Eye (tissue), 1 donor: ENCODE results near the gene PTPN2.
A peak's percentile ranks its signal among the peaks of the same experiment; 100 is the strongest.
"Not testable (repeated sequence)": the region's sequence is repeated elsewhere in the genome, so short reads cannot be mapped to it uniquely, and the experiment has no call there.

ENCODE experiments used
- DNase-seq: peaks from one replicate; pipeline ENCODE4 v3.0.0-alpha.2; 2015

PTPN2 gene

GRCh38 chr18:12890964-12891363, 6.9 kb upstream of the PTPN2 start:
- no peak for DNase-seq

DNA sequence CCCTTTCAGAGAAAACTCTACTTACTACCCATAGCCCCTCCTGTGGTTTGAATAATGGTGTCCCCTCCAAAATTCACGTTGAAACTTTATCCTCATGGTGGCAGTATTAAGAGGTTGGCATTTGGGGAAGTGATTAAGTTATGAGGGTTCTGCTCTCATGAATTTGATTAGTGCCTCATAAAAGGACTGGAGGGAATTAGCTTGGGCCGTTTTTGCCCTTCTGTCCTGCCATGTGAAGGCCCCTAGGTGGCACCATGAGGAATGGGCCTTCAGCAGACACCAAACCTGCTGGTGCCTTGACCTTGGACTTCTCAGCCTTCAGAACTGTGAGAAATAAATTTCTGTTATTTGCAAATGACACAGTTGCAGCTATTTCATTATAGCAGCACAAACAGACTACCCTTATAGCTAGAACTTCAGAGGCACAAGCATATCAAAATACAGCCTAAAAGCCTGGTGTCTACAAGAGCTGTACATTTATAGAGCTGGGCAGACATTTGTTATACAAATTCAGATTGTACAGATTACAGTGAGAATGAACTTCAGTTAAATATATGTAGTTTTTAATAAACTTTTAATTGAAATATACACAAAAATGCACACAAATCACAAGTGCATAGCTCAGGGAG, 2.6 kb upstream of the PTPN2 start:
- DNase-seq: no peak

GRCh38 chr18:12885500-12885899, 1.5 kb upstream of the PTPN2 start:
- no peak for DNase-seq

DNA sequence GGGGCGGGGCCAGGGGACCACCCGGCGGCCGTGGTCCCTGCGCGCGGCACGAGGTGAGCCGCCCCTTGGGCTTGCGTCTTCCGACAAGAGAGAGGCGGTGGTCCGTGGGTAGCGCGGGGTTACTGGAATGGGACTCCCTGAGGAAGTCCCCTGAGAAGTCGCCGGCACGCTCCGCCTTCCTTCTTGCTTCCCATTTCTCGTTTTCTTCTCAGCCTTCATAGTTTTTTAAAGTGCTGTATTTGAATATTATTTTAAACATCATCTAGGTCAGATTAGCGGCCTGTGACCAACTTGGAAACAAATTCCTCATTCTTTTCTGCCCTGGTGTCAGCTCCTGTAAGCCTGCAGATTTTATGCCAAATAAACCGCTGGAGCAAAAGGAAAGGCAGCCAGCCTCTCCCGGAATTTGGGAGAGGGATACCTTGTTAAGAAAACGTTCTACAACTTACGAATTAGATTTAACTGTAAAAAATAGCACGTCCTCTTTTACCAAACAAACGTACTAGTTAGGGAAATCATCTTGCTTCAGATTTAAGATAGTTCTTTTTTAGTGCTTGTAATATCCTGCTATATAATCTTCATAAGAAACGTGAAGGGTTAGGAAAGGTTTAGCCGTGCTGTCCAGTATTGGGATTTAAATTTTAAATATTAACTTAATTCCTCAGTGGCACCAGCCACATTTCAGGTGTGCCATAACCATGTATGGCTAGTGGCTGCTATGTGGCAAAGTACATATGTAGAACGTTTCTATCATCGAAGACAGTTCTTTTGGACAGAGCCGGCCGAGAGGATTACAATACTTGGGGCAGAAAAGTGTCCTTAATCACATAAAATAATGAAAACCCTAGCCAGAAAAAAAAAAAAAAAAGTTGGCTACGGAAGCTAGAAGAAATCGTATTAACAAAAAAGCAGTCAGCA, 628 bp upstream of the PTPN2 start:
- DNase-seq: no peak

DNA sequence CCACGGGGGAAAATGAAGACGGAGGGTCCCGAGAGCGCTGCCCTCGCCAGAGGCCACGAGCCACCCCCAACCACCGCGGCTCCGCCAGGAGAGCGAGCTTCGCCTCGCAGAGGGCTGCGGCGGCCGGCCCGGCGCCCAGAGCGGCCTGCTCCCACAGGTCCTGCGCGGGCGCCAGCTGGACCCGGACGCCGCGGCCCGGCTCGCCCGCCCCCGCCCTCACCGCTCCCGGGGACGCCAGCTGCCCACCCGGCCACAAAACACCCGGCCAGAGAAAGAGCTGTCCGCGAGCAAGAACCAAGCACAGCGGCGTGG, 709 bp downstream of the PTPN2 start:
- no peak for DNase-seq

GRCh38 chr18:12882453-12883371, 1.3 kb downstream of the PTPN2 start:
- peak; percentile 65 for DNase-seq

DNA sequence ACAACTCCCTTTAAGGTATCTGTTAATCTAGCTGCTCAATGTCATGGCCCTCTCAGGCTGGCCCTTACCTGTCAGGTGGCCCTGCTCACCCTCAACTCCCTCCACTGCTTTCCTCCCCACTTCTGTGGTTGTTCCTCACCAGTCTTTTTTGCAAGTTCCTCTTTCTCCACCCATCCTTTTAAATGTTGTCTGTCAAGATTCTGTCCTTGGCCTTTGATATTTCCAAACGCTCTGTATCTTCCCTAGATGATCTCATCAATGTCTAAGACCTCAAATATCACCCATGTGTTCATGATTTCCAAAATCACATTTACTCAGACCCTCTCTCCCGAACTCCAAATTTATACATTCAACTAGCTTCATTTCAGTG, 3.5 kb downstream of the PTPN2 start:
- DNase-seq: no peak

GRCh38 chr18:12879840-12880540, 4.0 kb downstream of the PTPN2 start:
- no peak for DNase-seq

- DNase-seq: not testable (repeated sequence)
These were observed 9.0 kb downstream of the PTPN2 start for GRCh38 chr18:12874992-12875391.

DNA sequence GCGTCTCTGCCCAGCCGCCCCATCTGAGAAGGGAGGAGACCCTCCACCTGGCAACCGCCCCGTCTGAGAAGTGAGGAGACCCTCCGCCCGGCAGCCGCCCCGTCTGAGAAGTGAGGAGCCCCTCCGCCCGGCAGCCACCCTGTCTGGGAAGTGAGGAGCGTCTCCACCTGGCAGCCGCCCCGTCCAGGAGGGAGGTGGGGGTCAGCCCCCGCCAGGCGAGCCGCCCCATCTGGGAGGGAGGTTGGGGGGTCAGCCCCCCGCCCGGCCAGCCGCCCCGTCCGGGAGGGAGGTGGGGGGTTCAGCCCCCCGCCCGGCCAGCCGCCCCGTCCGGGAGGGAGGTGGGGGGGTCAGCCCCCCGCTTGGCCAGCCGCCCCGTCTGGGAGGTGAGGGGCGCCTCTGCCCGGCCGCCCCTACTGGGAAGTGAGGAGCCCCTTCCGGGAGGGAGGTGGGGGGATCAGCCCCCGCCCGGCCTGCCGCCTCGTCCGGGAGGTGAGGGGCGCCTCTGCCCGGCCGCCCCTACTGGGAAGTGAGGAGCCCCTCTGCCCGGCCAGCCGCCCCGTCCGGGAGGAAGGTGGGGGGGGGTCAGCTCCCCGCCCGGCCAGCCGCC, 10.0 kb downstream of the PTPN2 start:
- not testable (repeated sequence) for DNase-seq

GRCh38 chr18:12872408-12872807, 11.6 kb downstream of the PTPN2 start:
- no peak for DNase-seq

DNA sequence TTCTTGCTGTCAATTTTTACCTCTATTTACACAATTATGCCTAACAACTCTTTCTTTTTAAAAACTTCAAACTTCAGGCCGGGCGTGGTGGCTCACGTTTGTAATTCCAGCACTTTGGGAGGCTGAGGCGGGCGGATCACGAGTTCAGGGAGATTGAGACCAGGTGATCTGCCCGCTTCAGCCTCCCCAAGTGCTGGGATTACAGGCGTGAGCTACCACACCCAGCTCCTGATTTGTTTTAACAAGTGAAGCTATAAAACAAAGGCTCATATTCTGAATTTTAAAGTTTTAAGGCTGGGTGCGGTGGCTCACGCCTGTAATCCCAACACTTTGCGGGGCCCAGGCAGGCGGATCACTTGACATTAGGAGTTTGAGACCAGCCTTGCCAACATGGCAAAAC, 15.5 kb downstream of the PTPN2 start:
- DNase-seq: no peak

- DNase-seq: no peak
These were observed 16.5 kb downstream of the PTPN2 start for GRCh38 chr18:12867441-12868123.

GRCh38 chr18:12863687-12864216, 20.3 kb downstream of the PTPN2 start:
- DNase-seq: no peak

DNA sequence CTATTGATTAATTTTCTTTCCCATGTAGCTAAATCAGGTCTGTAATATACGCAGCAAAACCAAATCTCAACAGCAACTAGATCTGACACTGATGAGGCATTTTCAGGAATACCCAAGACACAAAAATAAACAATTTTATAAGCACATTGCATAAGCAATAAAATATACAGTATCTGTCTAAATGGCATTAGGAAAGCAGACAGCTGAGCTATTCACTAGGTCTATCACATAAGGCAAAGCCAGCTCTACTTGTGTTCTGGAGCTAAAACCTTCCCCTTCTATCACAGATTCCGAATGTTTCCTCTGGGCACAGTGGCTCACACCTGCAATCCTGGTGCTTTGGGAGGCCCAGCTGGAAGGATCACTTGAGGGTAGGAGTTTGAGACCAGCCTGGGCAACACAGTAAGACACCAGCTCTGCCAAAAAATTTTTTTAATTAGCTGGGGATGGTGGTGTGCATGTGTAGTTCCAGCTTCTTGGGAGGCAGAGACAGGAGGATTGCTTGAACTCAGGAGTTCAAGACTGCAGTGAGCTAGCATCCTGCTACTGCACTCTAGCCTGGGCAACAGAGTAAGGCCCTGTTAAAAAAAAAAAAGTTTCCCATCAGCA, 21.1 kb downstream of the PTPN2 start:
- DNase-seq: no peak

DNA sequence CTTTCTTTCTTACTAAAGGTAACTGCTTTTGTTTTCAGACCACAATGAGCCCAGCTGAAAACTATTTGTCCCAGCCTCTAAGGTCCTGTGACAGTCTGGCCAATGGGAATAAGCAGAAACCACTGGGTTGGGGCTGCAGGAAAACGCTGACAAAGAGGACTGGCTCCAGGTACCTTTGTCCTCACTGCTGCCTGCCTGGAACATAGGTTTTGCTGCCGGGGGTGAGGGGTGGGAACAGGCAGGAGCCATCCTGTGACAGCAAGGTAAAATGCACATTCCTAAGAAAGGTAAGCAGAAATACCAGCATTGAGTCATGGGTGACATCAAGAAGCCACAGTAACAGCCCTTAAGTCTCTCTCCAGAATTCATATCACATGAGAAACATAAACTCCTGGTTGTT, 21.6 kb downstream of the PTPN2 start:
- DNase-seq: no peak

GRCh38 chr18:12861637-12862036, 22.4 kb downstream of the PTPN2 start:
- DNase-seq: no peak

DNA sequence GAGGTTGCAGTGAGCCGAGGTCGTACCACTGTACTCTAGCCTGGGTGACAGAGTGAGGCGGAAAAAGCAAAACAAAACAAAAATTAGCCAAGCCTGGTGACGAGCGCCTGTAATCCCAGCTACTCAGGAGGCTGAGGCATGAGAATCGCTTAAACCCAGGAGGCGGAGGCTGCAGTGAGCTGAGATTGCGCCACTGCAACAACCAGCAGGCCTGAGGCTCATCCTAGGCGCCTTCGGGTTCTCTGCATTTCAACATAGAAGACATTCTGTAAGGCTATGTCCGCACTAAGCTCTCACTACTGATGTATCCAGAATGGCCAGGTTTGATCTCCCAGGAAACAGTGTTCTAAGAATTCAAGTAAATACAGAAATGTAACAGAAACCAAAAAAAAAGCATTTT, 23.5 kb downstream of the PTPN2 start:
- no peak for DNase-seq

- no peak for DNase-seq
These were observed 25.0 kb downstream of the PTPN2 start for GRCh38 chr18:12858991-12859390.

GRCh38 chr18:12857991-12858544, 26.0 kb downstream of the PTPN2 start:
- no peak for DNase-seq
